SU-DHL-6 (cell line): ENCODE measurements around the gene OSBPL2.

Experiments
- H2AFZ ChIP-seq: fragments of 200-600 bp; sonication (generic); 2 replicates; pipeline ENCODE4 v1.6.1; 2014; ENCODE audit warnings: low read depth, mild to moderate bottlenecking, moderate library complexity, mixed read lengths, antibody characterized with exemption, low read length; ENCODE audit not compliant: severe bottlenecking
- H3F3A ChIP-seq: fragments of 200-600 bp; shearing (Covaris generic); 2 replicates; pipeline ENCODE4 v1.6.0; 2016; ENCODE audit warnings: antibody characterized with exemption, mild to moderate bottlenecking; ENCODE audit not compliant: insufficient read depth
- H3K27ac ChIP-seq: fragments of 200-600 bp; sonication (generic); 2 replicates; pipeline ENCODE4 v1.5.1; 2016; ENCODE audit warnings: low read depth, mild to moderate bottlenecking, low read length, moderate library complexity, mixed read lengths
- H3K27me3 ChIP-seq: fragments of 200-600 bp; sonication (generic), shearing (Covaris generic); 2 replicates; pipeline ENCODE4 v1.6.0; 2014; ENCODE audit warnings: mild to moderate bottlenecking, low read length
- H3K36me3 ChIP-seq: fragments of 200-600 bp; sonication (generic); 2 replicates; pipeline ENCODE4 v1.6.1; 2014; ENCODE audit warnings: mild to moderate bottlenecking, low read length, mixed read lengths
- H3K4me2 ChIP-seq: fragments of 300-600, 200-600 bp; shearing (Covaris generic), sonication (generic); 2 replicates; pipeline ENCODE4 v1.6.0; 2014; ENCODE audit warnings: low read length, low read depth, mild to moderate bottlenecking; ENCODE audit not compliant: poor library complexity, severe bottlenecking
- H3K4me3 ChIP-seq: fragments of 200-600 bp; sonication (generic); 2 replicates; pipeline ENCODE4 v1.5.1; 2014; ENCODE audit warnings: antibody characterized with exemption, low read length, mild to moderate bottlenecking, mixed read lengths; ENCODE audit not compliant: insufficient read depth, poor library complexity, severe bottlenecking
- H3K79me2 ChIP-seq: fragments of 200-600 bp; sonication (generic); 2 replicates; pipeline ENCODE4 v1.6.1; 2014; ENCODE audit warnings: mild to moderate bottlenecking, low read length, moderate library complexity; ENCODE audit not compliant: insufficient read depth
- H3K9ac ChIP-seq: fragments of 200-600 bp; sonication (generic); 2 replicates; pipeline ENCODE4 v1.7.0; 2014; ENCODE audit warnings: mild to moderate bottlenecking, low read length
- H3K9me2 ChIP-seq: fragments of 200-600 bp; sonication (generic); replicated peaks from 2 replicates; pipeline ENCODE4 v1.6.1; 2014; ENCODE audit warnings: low read length; ENCODE audit not compliant: insufficient read depth
- H3K9me3 ChIP-seq: fragments of 200-600 bp; sonication (generic); 2 replicates; pipeline ENCODE4 v1.6.1; 2014; ENCODE audit warnings: low read length, mixed read lengths; ENCODE audit not compliant: insufficient read depth
- H4K20me1 ChIP-seq: fragments of 200-600 bp; sonication (generic); 2 replicates; pipeline ENCODE4 v1.6.1; 2014; ENCODE audit warnings: low read depth, mild to moderate bottlenecking, antibody characterized with exemption, low read length, moderate library complexity, mixed read lengths
- CTCF ChIP-seq: fragments of 200-600 bp; sonication (generic); IDR thresholded peaks from one replicate; pipeline ENCODE4 v1.5.1; 2017; ENCODE audit warnings: antibody characterized with exemption, mild to moderate bottlenecking, low read length, moderate library complexity; ENCODE audit not compliant: insufficient read depth, poor library complexity, severe bottlenecking
- EZH2phosphoT487 ChIP-seq: fragments of 200-600 bp; sonication (generic), shearing (Covaris generic); conservative IDR thresholded peaks from 2 replicates; pipeline ENCODE4 v1.6.1; 2018; ENCODE audit warnings: mild to moderate bottlenecking, antibody characterized with exemption, low read length, moderate library complexity, mixed read lengths

The OSBPL2 gene

GRCh38 chr20:62217913-62218773 lies 20.2 kb upstream of the OSBPL2 start:
- Histone ChIP-seq H3K27ac (no peak overlapping the region), H3K9ac (no peak overlapping the region), H3K79me2 (no peaks in the 10 kb centered on the region), H2AFZ (no peak overlapping the region), H4K20me1 (no peaks in the 10 kb centered on the region), H3K4me2 (no peak overlapping the region), H3K9me3 (no peaks in the 10 kb centered on the region), H3K9me2 (no peaks in the 10 kb centered on the region), H3F3A (no peaks in the 10 kb centered on the region), H3K4me3 (no peak overlapping the region), H3K27me3 (no peaks in the 10 kb centered on the region), H3K36me3 (no peaks in the 10 kb centered on the region)
- no peak for TF ChIP-seq CTCF
- no peak for TF ChIP-seq EZH2phosphoT487

- no peak overlapping the region for H2AFZ ChIP-seq
- H3K79me2 ChIP-seq, result no peaks in the 10 kb centered on the region
- H3K27ac ChIP-seq, result no peak overlapping the region
- no peak overlapping the region for H3K9ac ChIP-seq
- no peaks in the 10 kb centered on the region for H4K20me1 ChIP-seq
- H3K4me2 ChIP-seq, result no peak overlapping the region
- no peaks in the 10 kb centered on the region for H3K9me3 ChIP-seq
- H3F3A ChIP-seq, result no peaks in the 10 kb centered on the region
- no peak overlapping the region for H3K4me3 ChIP-seq
- TF ChIP-seq EZH2phosphoT487, result no peak
- TF ChIP-seq CTCF, result no peak
- H3K27me3 ChIP-seq, result no peaks in the 10 kb centered on the region
- no peaks in the 10 kb centered on the region for H3K36me3 ChIP-seq
- H3K9me2 ChIP-seq, result no peaks in the 10 kb centered on the region
These were observed 19.0 kb upstream of the OSBPL2 start for GRCh38 chr20:62219101-62219991.

GRCh38 chr20:62219992-62220665 lies 18.2 kb upstream of the OSBPL2 start, which contains the start of gene HRH3:
TSS of gene HRH3 (minus strand) at chr20:62220278. CDS start at chr20:62219970, 308 bp downstream.
- no peak within 1 kb of the TSS for H3K4me2 ChIP-seq
- no peak within 1 kb of the TSS for H3K9ac ChIP-seq
- no peak within 1 kb of the TSS for H2AFZ ChIP-seq
- no peaks in the 10 kb centered on the region for H3K79me2 ChIP-seq
- no peaks in the 10 kb centered on the region for H3K9me2 ChIP-seq
- TF ChIP-seq CTCF (no peak), EZH2phosphoT487 (no peak)
- no peaks in the 10 kb centered on the region for H3F3A ChIP-seq
- H4K20me1 ChIP-seq, result no peaks in the 10 kb centered on the region
- H3K9me3 ChIP-seq, result no peaks in the 10 kb centered on the region
- no peak within 1 kb of the TSS for H3K4me3 ChIP-seq
- H3K36me3 ChIP-seq, result no peaks in the 10 kb centered on the region
- H3K27ac ChIP-seq, result no peak within 1 kb of the TSS
- no peaks in the 10 kb centered on the region for H3K27me3 ChIP-seq
